ENCODE measurements around the gene CILP2.

The CILP2 gene

GRCh38 chr19:19568802-19569756 lies 31.0 kb downstream of the CILP2 start:
- no peak for DNase-seq

GRCh38 chr19:19570571-19570970 lies 32.5 kb downstream of the CILP2 start:
- no peak for DNase-seq

GRCh38 chr19:19571071-19571786 lies 33.2 kb downstream of the CILP2 start:
- DNase-seq = no peak

GRCh38 chr19:19575411-19575810 lies 37.3 kb downstream of the CILP2 start:
- DNase-seq = no peak

DNA sequence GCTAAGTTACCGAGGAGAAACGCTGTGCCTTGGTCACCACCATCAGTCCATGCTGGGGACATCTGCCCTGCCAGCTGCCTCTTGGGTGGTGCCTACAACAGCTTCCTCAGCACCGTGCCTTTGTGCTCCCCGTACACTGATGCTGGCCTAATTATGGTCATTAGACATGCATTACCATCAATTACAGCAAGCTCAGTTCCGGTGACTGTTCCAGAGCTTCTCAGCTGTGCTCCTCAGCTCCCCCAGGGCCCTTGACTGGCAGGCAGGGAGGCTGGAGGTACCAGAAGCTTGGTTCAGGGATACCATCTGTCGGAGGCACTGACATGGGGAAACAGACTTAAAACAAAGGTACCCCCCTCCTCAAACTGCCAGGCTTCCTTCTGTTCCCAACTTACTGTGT lies 40.2 kb downstream of the CILP2 start:
- DNase-seq = no peak

- DNase-seq = no peak
Measured at GRCh38 chr19:19579533-19580361, 41.7 kb downstream of the CILP2 start.

- DNase-seq = no peak
Measured at GRCh38 chr19:19580418-19580817, 42.4 kb downstream of the CILP2 start.

DNA sequence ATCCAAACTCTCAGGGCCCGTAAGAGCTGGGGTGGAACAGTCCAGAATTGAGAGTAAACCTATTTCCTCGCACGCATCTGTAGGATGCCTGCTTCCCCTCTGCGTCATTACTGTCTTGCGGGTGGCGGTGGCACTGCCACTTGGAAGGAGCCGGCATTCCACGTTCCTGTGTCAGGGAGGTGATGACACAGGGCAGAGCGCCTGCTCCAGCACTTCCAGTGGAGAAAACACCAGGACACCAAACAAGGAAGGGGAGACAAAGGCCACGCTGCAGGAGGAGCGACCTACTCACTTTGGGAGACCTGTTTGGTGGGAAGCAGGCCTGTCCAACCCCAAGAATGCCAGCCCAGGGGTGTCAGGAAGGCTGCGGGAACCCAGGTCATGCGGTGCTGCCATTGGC lies 43.3 kb downstream of the CILP2 start:
- no peak for DNase-seq

DNA sequence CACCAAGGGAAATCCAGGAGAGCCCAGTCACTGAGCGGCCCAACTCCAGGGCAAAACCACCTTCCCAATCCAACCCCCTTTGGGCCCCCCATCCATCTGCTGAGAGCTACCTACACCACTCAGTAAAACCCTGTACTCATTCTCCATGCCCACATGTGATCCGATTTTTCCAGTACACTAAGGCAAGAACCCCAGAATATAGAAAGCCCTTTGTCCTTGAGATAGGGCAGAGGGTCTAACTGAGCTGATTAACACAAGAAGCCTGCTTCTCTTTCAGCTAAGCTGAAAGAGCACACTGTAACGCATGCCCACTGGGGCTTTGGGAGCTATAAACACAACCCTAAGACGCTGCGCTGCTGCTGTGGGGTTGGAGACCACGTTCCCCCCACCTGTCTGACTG lies 44.4 kb downstream of the CILP2 start:
- DNase-seq = no peak

DNA sequence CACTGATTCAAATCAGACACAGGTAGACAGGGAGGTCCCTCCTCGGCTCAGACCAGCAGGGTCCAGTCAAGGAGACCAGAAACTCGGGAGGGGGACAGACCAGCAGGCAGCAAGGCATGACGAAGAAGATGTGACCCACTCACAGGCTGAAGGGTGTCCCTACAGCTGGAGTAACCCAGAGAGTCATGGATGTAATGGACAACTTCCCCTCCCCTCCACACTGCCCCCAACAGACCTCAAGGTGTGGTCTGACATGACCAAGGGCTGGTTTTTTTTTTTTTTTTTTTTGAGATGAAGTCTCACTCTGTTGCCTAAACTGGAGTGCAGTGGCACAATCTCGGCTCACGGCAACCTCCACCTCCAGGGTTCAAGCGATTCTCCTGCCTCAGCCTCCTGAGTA lies 46.3 kb downstream of the CILP2 start:
- no peak for DNase-seq

GRCh38 chr19:19587771-19588170 lies 49.7 kb downstream of the CILP2 start:
- DNase-seq = no peak

DNA sequence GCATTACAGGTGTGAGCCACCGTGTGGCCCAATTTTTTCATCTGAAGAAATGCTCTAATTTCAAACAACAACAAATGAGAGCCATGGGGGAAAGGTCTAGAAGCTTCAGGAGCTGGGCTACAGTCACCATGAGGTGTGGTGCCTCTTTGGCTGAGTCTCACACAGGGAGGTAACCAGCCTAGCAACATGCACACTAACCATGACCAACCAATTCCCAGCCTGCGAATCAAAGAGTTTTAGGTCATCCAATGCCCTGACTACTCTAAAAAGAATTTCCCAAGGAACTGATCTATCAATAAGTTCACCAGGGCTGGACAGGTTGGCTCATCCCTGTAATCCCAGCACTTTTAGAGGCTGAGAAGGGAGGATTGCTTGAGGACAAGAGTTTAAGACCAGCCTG lies 50.5 kb downstream of the CILP2 start:
- DNase-seq = no peak

- DNase-seq = peak; percentile 71
Measured at GRCh38 chr19:19591133-19591825, 53.2 kb downstream of the CILP2 start.

GRCh38 chr19:19592690-19593089 lies 54.6 kb downstream of the CILP2 start:
- no peak for DNase-seq

DNA sequence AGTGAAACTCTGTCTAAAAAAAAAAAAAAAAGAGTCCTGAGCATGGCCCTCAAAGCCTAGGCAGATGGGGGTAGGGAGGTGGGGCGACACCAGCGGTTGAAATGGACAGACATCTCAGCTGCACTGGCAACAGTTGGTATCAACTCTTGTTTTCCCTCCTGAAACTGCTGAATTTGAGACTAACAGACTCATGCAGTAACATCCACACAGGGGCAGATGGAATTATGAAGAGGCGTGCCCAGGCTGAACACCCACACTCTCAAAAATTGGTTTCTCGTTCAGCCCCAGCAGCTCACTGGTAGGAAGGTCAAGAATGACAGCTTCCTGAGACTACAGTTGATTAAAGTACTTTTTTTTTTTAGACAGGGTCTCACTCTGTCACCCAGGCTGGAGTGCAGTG lies 56.3 kb downstream of the CILP2 start:
- DNase-seq = no peak

DNA sequence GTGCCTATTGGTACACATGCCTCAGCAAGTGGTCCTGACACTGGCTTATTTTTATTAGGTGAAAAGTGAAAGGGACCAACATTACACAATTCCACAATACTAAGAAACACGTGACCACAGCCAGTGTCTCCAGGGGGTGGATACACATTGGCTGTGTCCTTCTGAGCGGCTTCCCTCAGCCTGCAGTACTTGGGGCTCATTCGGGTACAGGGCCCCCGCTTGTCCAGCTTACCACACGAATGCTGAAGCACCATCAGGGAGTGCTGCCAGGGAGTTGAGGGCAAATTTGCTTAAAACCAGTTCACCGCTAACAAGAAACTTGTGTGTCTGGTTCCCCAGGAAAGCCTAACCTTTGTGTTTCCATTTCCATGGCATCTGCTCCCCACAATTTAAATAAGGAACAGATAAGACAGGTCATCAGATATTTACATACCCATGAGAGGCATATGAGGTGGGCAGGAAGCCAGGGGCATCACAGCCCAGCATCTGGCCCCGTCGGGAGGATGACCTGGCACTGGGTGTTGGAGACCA lies 57.2 kb downstream of the CILP2 start:
- no peak for DNase-seq
